Skeletal muscle tissue (tissue), 4 donors: ENCODE results near the gene DDTL. TPM values are rescaled to one million over a fixed set of nuclear protein-coding genes. Genes with fewer than 3 reads are reported as not detected.
"Not testable (repeated sequence)": the region's sequence is repeated elsewhere in the genome, so short reads cannot be mapped to it uniquely, and the experiment has no call there.

Experiments used
- H3K27ac ChIP-seq: one replicate; pipeline ENCODE4 v1.7.0; 2013; ENCODE audit warnings: mild to moderate bottlenecking, low read depth, low read length, inconsistent platforms
- H3K27me3 ChIP-seq, 3 donors: one replicate each; pipeline ENCODE4 v1.7.0; 2013; ENCODE audit warnings: low read length in 3 of 3; ENCODE audit not compliant: control insufficient read depth in 3 of 3, insufficient read depth in 3 of 3
- H3K36me3 ChIP-seq, 3 donors: one replicate each; pipeline ENCODE4 v1.7.0; 2013; ENCODE audit warnings: low read length in 3 of 3; ENCODE audit not compliant: control insufficient read depth in 3 of 3, insufficient read depth in 3 of 3
- H3K4me1 ChIP-seq, 3 donors: one replicate each; pipeline ENCODE4 v1.7.0; 2013; ENCODE audit warnings: low read length in 3 of 3, mild to moderate bottlenecking in 3 of 3; ENCODE audit not compliant: control insufficient read depth in 3 of 3, insufficient read depth in 3 of 3
- H3K4me3 ChIP-seq, 3 donors: one replicate each; pipeline ENCODE4 v1.7.0; 2013; ENCODE audit warnings: low read length in 3 of 3
- H3K9ac ChIP-seq, 3 donors: one replicate each; pipeline ENCODE4 v1.7.0; 2013; ENCODE audit warnings: low read length in 3 of 3, mild to moderate bottlenecking in 3 of 3, moderate library complexity in 2 of 3, low read depth in 1 of 3
- H3K9me3 ChIP-seq, 3 donors: one replicate each; pipeline ENCODE4 v1.7.0; 2013; ENCODE audit warnings: low read length in 3 of 3; ENCODE audit not compliant: control insufficient read depth in 3 of 3
- total RNA-seq: library from RNA; depleted of rRNA; stranded (reverse); fragments of >200 nt; gene quantifications from one replicate; pipeline ENCODE4 v1.2.3, GENCODE V29; 2014
- donor health status: Osteomylitis.

The DDTL gene
- total RNA-seq, 1 donor from 2014 or later, result 3.7 TPM

DNA sequence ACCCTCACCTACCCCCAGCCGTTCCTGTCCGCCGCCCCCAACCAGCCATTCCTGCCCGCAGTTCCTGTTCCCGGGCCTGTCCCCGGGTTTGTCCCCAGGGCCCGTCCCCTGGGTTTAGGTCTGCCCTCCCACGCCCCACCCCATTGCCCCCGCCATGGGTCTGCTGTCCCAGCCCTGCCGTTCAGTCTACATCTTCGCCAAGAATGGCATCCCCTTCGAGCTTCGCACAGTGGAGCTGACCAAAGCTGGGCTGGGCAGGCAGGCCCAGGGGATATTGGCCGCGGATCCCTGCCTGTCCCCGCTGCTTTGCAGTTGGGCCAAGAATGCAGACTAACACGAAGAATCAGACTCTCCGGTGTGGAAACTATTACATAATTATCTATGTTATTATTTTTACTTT, 16.9 kb upstream of the DDTL start:
- not testable (repeated sequence) for H3K9me3 ChIP-seq, H3K4me1 ChIP-seq, H3K4me3 ChIP-seq, H3K9ac ChIP-seq, H3K36me3 ChIP-seq, H3K27ac ChIP-seq, H3K27me3 ChIP-seq

DNA sequence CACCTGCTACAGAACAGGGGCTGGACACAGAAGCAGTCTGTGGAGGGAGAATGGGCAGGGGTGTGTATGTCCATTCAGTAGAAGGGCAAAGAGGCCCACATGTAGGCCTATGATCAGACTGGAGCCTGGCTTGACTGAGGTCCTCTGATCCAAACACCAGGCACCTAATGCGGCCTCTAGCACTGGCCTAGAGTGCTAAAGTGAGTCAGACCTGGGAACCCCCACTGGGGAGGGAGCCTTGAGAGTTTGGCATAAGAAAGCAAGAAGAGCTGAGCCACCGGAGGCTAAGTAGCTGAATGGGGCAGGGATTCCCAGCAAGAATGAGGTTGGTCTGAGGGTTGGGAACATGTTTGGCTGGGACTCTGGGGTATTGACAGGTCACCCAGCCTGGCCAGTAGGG, 15.3 kb upstream of the DDTL start:
- not testable (repeated sequence) for H3K9me3 ChIP-seq, H3K36me3 ChIP-seq, H3K27me3 ChIP-seq, H3K9ac ChIP-seq, H3K4me1 ChIP-seq, H3K27ac ChIP-seq, H3K4me3 ChIP-seq

DNA sequence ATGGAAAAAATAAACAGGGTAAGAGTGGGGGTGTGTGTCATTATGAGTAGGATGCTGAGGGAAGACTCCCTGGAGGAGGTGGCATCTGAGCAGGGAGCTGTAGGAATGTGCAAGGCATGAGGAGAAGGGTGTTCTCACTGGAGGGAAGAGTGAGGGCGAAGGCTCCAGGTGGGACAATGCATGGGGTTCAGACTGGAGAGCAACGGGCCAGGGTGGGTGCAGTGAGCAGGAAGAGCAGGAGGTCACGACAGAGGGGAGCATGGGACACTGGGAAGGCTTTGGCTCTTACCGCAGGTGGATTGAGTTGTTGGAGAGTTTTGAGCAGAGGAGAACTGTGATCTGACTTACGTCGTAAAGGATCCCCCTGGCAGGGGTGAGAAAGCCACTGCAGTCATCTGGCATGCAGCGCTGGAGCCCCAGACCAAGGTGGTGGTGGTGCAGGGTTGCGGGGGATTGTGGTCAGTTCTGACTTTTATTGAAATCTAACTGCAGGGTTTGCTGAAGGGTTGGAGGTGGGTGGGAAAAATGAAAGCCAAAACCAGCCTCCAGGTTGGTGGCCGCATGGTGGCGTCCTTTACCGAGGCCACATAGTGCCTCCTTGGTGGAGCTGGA, 13.8 kb upstream of the DDTL start:
- not testable (repeated sequence) for H3K4me3 ChIP-seq, H3K9ac ChIP-seq, H3K9me3 ChIP-seq, H3K36me3 ChIP-seq, H3K27me3 ChIP-seq, H3K27ac ChIP-seq, H3K4me1 ChIP-seq

DNA sequence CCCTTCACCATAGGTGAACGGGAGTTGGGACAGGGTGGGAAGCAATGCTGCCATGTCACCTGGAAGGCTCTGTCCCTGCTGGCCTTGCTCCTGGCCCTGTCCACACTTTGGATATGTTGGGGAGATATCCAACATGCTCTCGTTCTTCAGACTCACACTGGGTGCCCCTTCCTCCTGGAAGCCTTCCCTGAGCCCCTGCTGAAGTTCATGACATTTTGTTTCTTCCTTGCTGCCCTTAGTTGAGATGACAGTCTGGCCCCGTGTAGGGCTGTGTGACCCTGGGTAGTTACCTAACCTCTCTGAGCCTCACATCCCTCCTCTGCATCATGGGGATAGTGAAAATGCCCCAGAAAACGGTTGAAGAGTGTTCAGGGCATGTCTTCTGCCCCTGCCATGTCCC, 13.2 kb upstream of the DDTL start:
- not testable (repeated sequence) for H3K27ac ChIP-seq, H3K9me3 ChIP-seq, H3K4me3 ChIP-seq, H3K4me1 ChIP-seq, H3K9ac ChIP-seq, H3K36me3 ChIP-seq, H3K27me3 ChIP-seq

DNA sequence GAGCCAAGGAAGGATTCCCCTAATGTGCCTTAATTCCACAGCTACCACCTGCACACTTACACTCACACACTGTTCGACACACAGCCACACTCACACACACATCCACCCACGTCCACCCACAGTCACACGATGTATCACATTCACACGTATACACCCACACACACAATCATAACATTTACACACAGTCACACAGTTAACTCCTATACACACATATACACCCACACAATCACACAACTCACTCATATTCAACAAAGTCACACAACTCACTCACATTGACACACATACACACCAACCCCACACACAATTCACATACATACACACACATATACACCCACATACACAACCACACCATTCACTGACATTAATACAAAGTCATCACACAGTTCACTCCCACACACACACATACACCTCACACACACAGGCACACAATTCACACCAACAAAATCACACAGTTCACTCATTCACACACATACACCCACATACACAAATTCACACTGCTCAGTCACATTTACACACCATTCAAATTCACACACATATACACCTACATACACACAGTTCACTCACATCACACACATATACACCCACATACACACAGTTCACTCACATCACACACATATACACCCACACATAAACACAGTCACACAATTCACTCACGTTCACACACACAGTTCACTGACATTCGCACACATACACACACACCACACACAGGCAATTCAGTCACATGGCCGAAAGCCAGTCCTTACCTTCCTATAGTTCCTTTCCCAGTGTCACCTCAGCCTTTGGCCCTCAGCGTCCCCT, 12.3 kb upstream of the DDTL start:
- H3K27ac ChIP-seq, result not testable (repeated sequence)

DNA sequence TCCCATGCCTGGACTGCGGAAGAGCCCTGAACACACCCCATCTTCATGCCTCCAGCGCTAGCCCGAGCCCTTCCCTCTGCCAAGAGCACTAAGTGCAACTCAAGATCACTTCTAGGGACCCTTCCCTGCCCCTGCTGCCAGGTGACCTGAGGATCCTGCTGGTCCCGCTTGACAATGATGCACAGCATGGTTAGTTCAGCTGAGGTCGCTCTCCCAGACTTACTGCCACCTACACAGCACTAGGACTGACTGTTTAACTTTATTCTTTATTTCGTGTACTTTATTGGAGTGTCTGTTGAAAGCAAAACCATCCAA, 11.7 kb upstream of the DDTL start:
- H3K9me3 ChIP-seq, H3K36me3 ChIP-seq, H3K27ac ChIP-seq, H3K4me3 ChIP-seq, H3K27me3 ChIP-seq, H3K9ac ChIP-seq, H3K4me1 ChIP-seq: not testable (repeated sequence)

More for the DNA sequence above, 12.3 kb upstream of the DDTL start:
- not testable (repeated sequence) for H3K4me1 ChIP-seq, H3K4me3 ChIP-seq, H3K36me3 ChIP-seq, H3K9ac ChIP-seq, H3K27me3 ChIP-seq, H3K9me3 ChIP-seq

DNA sequence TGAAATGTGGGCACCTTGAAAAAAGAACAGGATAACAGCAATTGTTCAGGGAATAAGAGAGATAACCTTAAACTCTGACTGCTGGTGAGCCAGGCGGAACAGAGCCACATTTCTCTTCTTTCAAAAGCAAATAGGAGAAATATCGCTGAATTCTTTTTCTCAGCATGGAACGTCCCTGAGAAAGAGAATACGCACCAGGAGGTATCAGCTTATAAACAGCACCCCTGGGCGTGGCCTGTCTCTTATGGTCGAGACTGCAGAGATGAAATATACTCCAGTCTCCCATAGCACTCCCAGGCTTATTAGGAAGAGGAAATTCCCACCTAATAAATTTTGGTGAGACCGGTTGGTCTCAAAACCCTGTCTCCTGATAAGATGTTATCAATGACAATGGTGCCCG, 10.8 kb upstream of the DDTL start:
- H3K9ac ChIP-seq, H3K9me3 ChIP-seq, H3K4me3 ChIP-seq, H3K36me3 ChIP-seq, H3K27ac ChIP-seq, H3K27me3 ChIP-seq, H3K4me1 ChIP-seq: not testable (repeated sequence)

DNA sequence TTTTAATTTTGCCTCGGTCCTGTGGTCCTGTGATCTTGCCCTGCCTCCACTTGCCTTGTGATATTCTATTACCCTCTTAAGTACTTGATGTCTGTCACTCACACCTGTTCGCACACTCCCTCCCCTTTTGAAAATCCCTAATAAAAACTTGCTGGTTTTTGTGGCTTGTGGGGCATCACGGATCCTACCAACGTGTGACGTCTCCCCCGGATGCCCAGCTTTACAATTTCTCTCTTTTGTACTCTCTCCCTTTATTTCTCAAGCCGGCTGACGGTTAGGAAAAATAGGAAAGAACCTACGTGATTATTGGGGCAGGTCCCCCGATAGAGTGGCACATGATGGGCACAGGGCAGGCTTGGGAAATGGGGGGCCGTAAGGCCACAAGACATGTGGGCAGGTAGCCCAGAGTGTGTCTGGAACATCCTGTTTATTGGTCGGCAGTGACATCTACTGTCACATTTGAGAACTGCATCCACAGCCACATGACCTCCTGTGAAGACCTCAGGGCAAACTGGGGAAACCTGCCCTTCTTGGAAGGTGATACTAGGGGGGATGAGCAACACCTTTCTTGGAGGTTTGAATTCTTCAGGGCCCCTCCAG, 10.3 kb upstream of the DDTL start:
- H3K36me3 ChIP-seq, H3K9me3 ChIP-seq, H3K4me1 ChIP-seq, H3K4me3 ChIP-seq, H3K27ac ChIP-seq, H3K27me3 ChIP-seq, H3K9ac ChIP-seq: not testable (repeated sequence)

DNA sequence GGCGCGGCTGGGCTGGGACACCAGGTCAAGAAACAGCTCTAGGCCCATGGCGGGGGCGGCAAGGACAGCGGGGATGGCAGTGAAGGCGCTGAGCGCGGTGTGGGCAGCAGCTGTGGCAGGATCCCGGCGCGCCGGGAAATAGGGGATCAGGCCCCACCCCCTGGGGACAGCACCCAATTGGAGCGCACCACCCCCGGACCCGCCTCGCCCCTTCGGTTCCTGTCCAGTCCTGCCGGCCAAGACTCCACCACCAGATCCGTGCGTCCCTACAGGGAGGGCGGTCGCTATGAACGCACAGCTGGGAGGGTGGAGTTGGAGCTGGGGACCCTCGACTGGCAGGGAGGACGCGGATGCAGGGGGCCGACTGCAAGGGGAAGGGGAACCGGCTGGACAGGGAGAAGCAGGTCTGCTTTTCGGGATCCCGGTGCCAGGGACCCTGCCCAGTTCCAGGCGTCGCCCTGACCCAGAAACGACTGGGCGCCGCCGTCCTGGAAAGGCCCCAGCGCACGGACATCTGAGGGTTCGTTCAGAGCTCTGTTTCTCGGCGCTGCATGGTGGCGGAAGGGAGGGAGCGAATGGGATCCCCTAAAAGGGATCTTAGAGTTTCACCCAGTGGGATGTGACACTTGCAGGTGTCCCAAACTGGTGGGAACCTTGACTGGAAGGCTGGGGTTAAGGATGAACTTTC, 5.5 kb upstream of the DDTL start, which contains the start of gene GSTT2B:
Gene GSTT2B, minus strand, starts transcription at position 112 of the 688 bp plus-strand sequence. Its CDS starts 64 bp downstream, at position 48.
- not testable (repeated sequence) for H3K36me3 ChIP-seq, H3K9me3 ChIP-seq, H3K4me3 ChIP-seq, H3K9ac ChIP-seq, H3K27me3 ChIP-seq, H3K4me1 ChIP-seq, H3K27ac ChIP-seq

DNA sequence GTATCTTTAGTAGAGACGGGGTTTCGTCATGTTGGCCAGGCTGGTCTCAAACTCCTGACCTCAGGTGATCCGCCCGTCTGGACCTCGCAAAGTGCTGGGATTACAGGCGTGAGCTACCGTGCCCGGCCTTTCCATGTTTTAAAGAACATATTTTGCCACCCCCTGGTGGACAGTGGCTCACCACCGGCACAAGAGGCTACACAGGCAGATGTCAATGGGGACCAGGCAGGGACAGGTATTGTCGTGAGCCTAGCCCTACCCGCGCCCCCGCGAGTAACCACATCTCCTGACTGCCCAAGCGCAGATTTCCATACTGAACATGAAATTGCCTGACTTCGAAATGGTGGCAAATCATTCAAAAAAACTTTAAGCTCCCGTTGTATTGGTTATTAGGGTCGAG, 594 bp upstream of the DDTL start:
- H3K27ac ChIP-seq, H3K27me3 ChIP-seq, H3K4me3 ChIP-seq, H3K9me3 ChIP-seq, H3K9ac ChIP-seq: not testable (repeated sequence)
- Histone ChIP-seq H3K36me3 (peaks cover 17 to 22% (median 19%) of the 10 kb centered on the region in 3 donors), H3K4me1 (peaks cover 0 to 19% (median 0%) of the 10 kb centered on the region in 3 donors)
